Panc1 (cell line): ENCODE results near the gene PRKD3. TPM values are rescaled to one million over a fixed set of nuclear protein-coding genes. Genes with fewer than 3 reads are reported as not detected.

Experiments
- ATAC-seq: fragments of 200-7000 bp; cut with Tn5 transposase; 2 replicates; pipeline ENCODE4 v1.9.1; 2020; ENCODE audit warnings: mild to moderate bottlenecking, moderate library complexity
- BruUV-seq: library from RNA; stranded (reverse); fragments of 400-500 nt; replicated peaks from 2 replicates; lab custom pipeline; 2021; lab: Mats Ljungman, UMichigan
- CTCF ChIA-PET: fragments of 300-600 bp; sonication (Branson Sonifier 250); formaldehyde crosslinking; loops from one replicate; lab custom pipeline; 2022; ENCODE audit warnings: antibody characterized with exemption; lab: Charles Lee
- POLR2A ChIA-PET: fragments of 300-600 bp; sonication (Branson Sonifier 250); formaldehyde crosslinking; loops from one replicate; lab custom pipeline; 2022; ENCODE audit warnings: antibody characterized with exemption; lab: Charles Lee
- DNase-seq: peaks from one replicate; pipeline ENCODE4 v3.0.0-alpha.2; 2010; ENCODE audit warnings: low read depth, low spot score
- H3K27ac ChIP-seq: 2 replicates; pipeline ENCODE4 v1.5.1; 2011; ENCODE audit warnings: mild to moderate bottlenecking, low read length, inconsistent platforms
- H3K27me3 ChIP-seq: fragments of 200-500 bp; sonication (Bioruptor generic); 2 replicates; pipeline ENCODE4 v1.6.0; 2014; ENCODE audit warnings: low read length, inconsistent platforms; ENCODE audit not compliant: control insufficient read depth, insufficient read depth
- H3K36me3 ChIP-seq: fragments of 200-500 bp; sonication (Bioruptor generic); 2 replicates; pipeline ENCODE4 v1.5.1; 2014; ENCODE audit warnings: inconsistent platforms, mild to moderate bottlenecking, low read length, moderate library complexity; ENCODE audit not compliant: control insufficient read depth, insufficient read depth
- H3K4me1 ChIP-seq: 2 replicates; pipeline ENCODE4 v1.5.1; 2011; ENCODE audit warnings: inconsistent platforms, mild to moderate bottlenecking, low read length, moderate library complexity; ENCODE audit not compliant: control insufficient read depth, insufficient read depth
- H3K4me3 ChIP-seq, 2 experiments: 2 replicates each; pipeline ENCODE4 v1.5.1; 2011 to 2012; ENCODE audit warnings: low read depth in 2 of 2, low read length in 2 of 2, mild to moderate bottlenecking in 2 of 2, inconsistent platforms in 1 of 2, moderate library complexity in 1 of 2
- H3K9me3 ChIP-seq: fragments of 200-500 bp; sonication (Bioruptor generic); 2 replicates; pipeline ENCODE4 v1.5.1; 2014; ENCODE audit warnings: low read depth, mild to moderate bottlenecking, inconsistent platforms, low read length, moderate library complexity; ENCODE audit not compliant: control insufficient read depth, insufficient read depth
- CTCF ChIP-seq: fragments of 450-650 bp; IDR thresholded peaks from 2 replicates; pipeline ENCODE4 v1.5.1; 2017; ENCODE audit warnings: mild to moderate bottlenecking
- POLR2AphosphoS5 ChIP-seq: IDR thresholded peaks from 2 replicates; pipeline ENCODE4 v1.6.1; 2012; ENCODE audit warnings: mild to moderate bottlenecking, low read depth, low read length, moderate library complexity
- REST ChIP-seq, 2 experiments: IDR thresholded peaks; 2 replicates each; pipeline ENCODE4 v1.6.1; 2011 to 2012; ENCODE audit warnings: low read depth in 2 of 2, control low read depth in 1 of 2, low read length in 1 of 2, mild to moderate bottlenecking in 1 of 2, moderate library complexity in 1 of 2; ENCODE audit not compliant: insufficient read depth in 1 of 2
- SIN3A ChIP-seq: IDR thresholded peaks from 2 replicates; pipeline ENCODE4 v1.6.1; 2012; ENCODE audit warnings: low read depth, mild to moderate bottlenecking, low read length, moderate library complexity, borderline replicate concordance; ENCODE audit not compliant: insufficient read depth
- TCF7L2 ChIP-seq: IDR thresholded peaks from 2 replicates; pipeline ENCODE4 v1.6.1; 2011; ENCODE audit warnings: mild to moderate bottlenecking, low read depth, low read length, inconsistent platforms
- in situ Hi-C: cut with HindIII; loops from 2 replicates; pipeline ENCODE4 v1.10.0; 2016; ENCODE audit warnings: low sequenced_read_pairs, low pct_unique_long_range_greater_than_20kb
- intact Hi-C: fragments of 100-400 bp; cut with micrococcal nuclease; formaldehyde crosslinking; loops from one replicate; pipeline ENCODE4 v1.10.0; 2022; ENCODE audit not compliant: unreplicated experiment
- total RNA-seq: library from RNA; stranded (reverse); gene quantifications from one replicate; pipeline ENCODE4 v1.2.1, GENCODE V29; 2021; ENCODE audit not compliant: unreplicated experiment

The PRKD3 gene
- total RNA-seq, 1 experiment from 2014 or later = 21.8 TPM

GRCh38 chr2:37291680-37292079 is 33.0 kb downstream of the PRKD3 start:
- Histone ChIP-seq H3K4me3 (no peak overlapping the region), H3K27me3 (no peaks in the 10 kb centered on the region), H3K9me3 (no peaks in the 10 kb centered on the region), H3K36me3 (no peaks in the 10 kb centered on the region), H3K4me1 (no peaks in the 10 kb centered on the region), H3K27ac (no peak overlapping the region)
- POLR2A ChIA-PET = no interaction called here
- TSS peak; percentile 32 for BruUV-seq
- DNase-seq (no peak), ATAC-seq (no peak)
- intact Hi-C loops = no loop called here
- TF ChIP-seq TCF7L2 (no peak), SIN3A (no peak), CTCF (no peak), REST (IDR thresholded peaks at IDR 0.05; ENCODE audit: insufficient read depth in 1 of 2, low read depth in 2 of 2, low read length in 1 of 2) (no peak), POLR2AphosphoS5 (no peak)
- in situ Hi-C loops = no loop called here
- CTCF ChIA-PET = no interaction called here

GRCh38 chr2:37287966-37288365 is 36.7 kb downstream of the PRKD3 start:
- peaks cover 5% of the 10 kb centered on the region; the same call in 1 of the 2 replicates for H3K36me3 ChIP-seq
- H3K27ac ChIP-seq = no peak overlapping the region
- no peaks in the 10 kb centered on the region for H3K9me3 ChIP-seq
- ATAC-seq (peak; percentile 78; the same call in 1 of the 2 replicates), DNase-seq (no peak)
- no peak overlapping the region for H3K4me3 ChIP-seq
- in situ Hi-C loops (no loop called here), intact Hi-C loops (no loop called here)
- no TSS peak for BruUV-seq
- TF ChIP-seq POLR2AphosphoS5 (no peak), CTCF (peak; percentile 36; the same call in 1 of the 2 replicates)
- POLR2A ChIA-PET = interaction anchor here (0.7 kb wide), 1 partner anchor 15 kb away, joined by 3 read pairs; no protein-coding TSS in a partner anchor
- no peaks in the 10 kb centered on the region for H3K4me1 ChIP-seq
- CTCF ChIA-PET = no interaction called here
- no peaks in the 10 kb centered on the region for H3K27me3 ChIP-seq
